Upper lobe of right lung (tissue), 1 donor: Measurements from ENCODE around the gene CCBE1. TPM values are rescaled to one million over a fixed set of nuclear protein-coding genes. Genes with fewer than 3 reads are reported as not detected.

Experiments used
- ATAC-seq: fragments of 200-7000 bp; cut with Tn5 transposase; one replicate; pipeline ENCODE4 v1.9.1; 2020; ENCODE audit warnings: mild to moderate bottlenecking, moderate library complexity
- DNase-seq: peaks from one replicate; pipeline ENCODE4 v3.0.0-alpha.2; 2020
- H3K27ac ChIP-seq: fragments of 200-600 bp; one replicate; pipeline ENCODE4 v1.8.0; 2022
- H3K27me3 ChIP-seq: fragments of 200-600 bp; one replicate; pipeline ENCODE4 v1.8.0; 2022; ENCODE audit warnings: mild to moderate bottlenecking
- H3K36me3 ChIP-seq: fragments of 200-600 bp; one replicate; pipeline ENCODE4 v1.8.0; 2022
- H3K4me1 ChIP-seq: fragments of 200-600 bp; one replicate; pipeline ENCODE4 v1.8.0; 2022
- H3K4me3 ChIP-seq: fragments of 200-600 bp; one replicate; pipeline ENCODE4 v1.8.0; 2022; ENCODE audit warnings: mild to moderate bottlenecking
- H3K9me3 ChIP-seq: fragments of 200-600 bp; one replicate; pipeline ENCODE4 v1.8.0; 2022
- CTCF ChIP-seq: fragments of 200-600 bp; IDR thresholded peaks from one replicate; pipeline ENCODE4 v1.8.0; 2022; ENCODE audit warnings: antibody characterized with exemption
- intact Hi-C: fragments of 100-400 bp; cut with DNase I; formaldehyde crosslinking; loops from one replicate; pipeline ENCODE4 v1.11.0; 2022
- total RNA-seq: library from RNA; stranded (reverse); fragmentation: NEBNext Ultra II Directional; extraction: Animal tissue kit (Norgen Biotek cat#: 25700); gene quantifications from one replicate; pipeline ENCODE4 v1.2.1, GENCODE V29; 2021
- donor health status: DM: no; HTN: yes; CAD: no; lungs with severe emphysema.

Gene CCBE1
- total RNA-seq, 1 donor from 2014 or later: 27.8 TPM

GRCh38 chr18:59681521-59682004 lies 15.7 kb downstream of the CCBE1 start:
- Histone ChIP-seq H3K27ac (no peak overlapping the region), H3K27me3 (no peaks in the 10 kb centered on the region), H3K36me3 (no peaks in the 10 kb centered on the region), H3K4me1 (no peaks in the 10 kb centered on the region), H3K4me3 (no peak overlapping the region), H3K9me3 (no peaks in the 10 kb centered on the region)
- intact Hi-C loops: no loop called here
- ATAC-seq: no peak
- DNase-seq: no peak
- no peak for TF ChIP-seq CTCF

DNA sequence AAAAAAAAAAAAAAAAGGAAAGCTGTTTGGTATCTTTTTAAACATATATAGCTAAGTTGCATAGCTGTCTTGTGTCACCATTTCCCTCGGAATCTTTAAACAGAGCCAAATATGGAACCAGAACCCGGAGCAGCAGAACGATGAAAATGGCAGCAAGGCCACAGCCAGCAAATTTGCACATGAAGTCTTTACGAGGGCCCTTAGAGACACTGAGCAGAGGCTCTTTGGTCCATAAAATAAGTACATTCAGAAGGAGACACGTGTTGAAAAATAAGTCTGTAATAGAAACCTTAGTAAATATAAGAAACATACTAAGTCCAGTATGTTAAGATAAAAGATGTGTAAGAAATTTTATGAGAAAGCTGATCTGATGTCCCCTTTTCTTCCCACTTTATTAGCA lies 16.2 kb downstream of the CCBE1 start:
- ATAC-seq: no peak
- no peak for TF ChIP-seq CTCF
- intact Hi-C loops: no loop called here

GRCh38 chr18:59675346-59675745 lies 21.9 kb downstream of the CCBE1 start:
- no peak for TF ChIP-seq CTCF
- DNase-seq (no peak), ATAC-seq (no peak)
- no peaks in the 10 kb centered on the region for H3K27me3 ChIP-seq
- H3K9me3 ChIP-seq: no peaks in the 10 kb centered on the region
- intact Hi-C loops: no loop called here
- H3K36me3 ChIP-seq: no peaks in the 10 kb centered on the region
- no peak overlapping the region for H3K4me3 ChIP-seq
- no peaks in the 10 kb centered on the region for H3K4me1 ChIP-seq
- H3K27ac ChIP-seq: no peak overlapping the region

More for the DNA sequence above, 16.2 kb downstream of the CCBE1 start:
- H3K27ac ChIP-seq: no peak overlapping the region
- H3K36me3 ChIP-seq: no peaks in the 10 kb centered on the region
- no peaks in the 10 kb centered on the region for H3K4me1 ChIP-seq
- no peak for DNase-seq
- H3K9me3 ChIP-seq: no peaks in the 10 kb centered on the region
- H3K4me3 ChIP-seq: no peak overlapping the region
- H3K27me3 ChIP-seq: no peaks in the 10 kb centered on the region

- Histone ChIP-seq H3K9me3 (no peaks in the 10 kb centered on the region), H3K27me3 (no peaks in the 10 kb centered on the region), H3K4me1 (no peaks in the 10 kb centered on the region), H3K36me3 (no peaks in the 10 kb centered on the region), H3K4me3 (no peak overlapping the region), H3K27ac (no peak overlapping the region)
- ATAC-seq (no peak), DNase-seq (no peak)
- TF ChIP-seq CTCF: no peak
- intact Hi-C loops: no loop called here
Observed at GRCh38 chr18:59674903-59675270, 22.3 kb downstream of the CCBE1 start.

- Histone ChIP-seq H3K4me1 (no peaks in the 10 kb centered on the region), H3K4me3 (no peak overlapping the region), H3K36me3 (no peaks in the 10 kb centered on the region), H3K27me3 (no peaks in the 10 kb centered on the region), H3K27ac (no peak overlapping the region), H3K9me3 (no peaks in the 10 kb centered on the region)
- no peak for TF ChIP-seq CTCF
- intact Hi-C loops: no loop called here
- DNase-seq: no peak
- ATAC-seq: no peak
Observed at GRCh38 chr18:59674186-59674902, 22.9 kb downstream of the CCBE1 start.
